ENCODE data around the gene MTCH1. TPM values are rescaled to one million over a fixed set of nuclear protein-coding genes. Genes with fewer than 3 reads are reported as not detected.

MTCH1 gene
- total RNA-seq, 1 donor from 2014 or later, result 194 TPM

DNA sequence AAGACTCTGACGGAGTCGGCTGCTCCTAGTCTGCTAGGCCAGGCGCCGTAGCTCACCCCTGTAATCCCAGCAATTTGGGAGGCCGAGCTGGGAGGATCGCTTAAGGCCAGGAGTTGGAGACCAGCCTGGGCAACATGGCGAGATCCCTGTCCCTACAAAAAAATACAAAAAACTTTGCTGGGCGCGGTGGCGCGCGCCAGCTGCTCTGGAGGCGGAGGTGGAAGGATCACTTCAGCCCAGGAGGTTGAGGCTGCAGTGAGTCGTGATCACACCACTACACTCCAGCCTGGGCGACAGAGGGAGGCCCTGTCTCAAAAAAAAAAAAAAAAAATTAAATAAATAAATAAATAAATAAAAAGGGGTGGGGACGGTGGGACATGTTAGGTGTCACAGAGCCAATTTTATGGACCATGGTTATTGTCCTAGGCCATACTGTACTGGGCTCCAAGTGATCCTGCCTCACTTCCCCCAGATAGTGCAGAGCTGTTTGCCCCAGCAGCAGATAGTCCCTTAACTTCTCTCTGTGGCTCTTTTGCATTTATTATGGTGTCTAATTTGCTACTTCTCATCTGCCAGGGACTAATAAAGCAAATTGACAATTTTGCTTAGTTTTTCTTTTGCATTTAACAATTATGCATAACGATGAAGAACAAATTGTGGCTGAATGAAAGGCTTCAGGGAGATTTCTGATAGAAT lies 26.3 kb downstream of the MTCH1 start:
- intact Hi-C loops (cut with DNase I), result no loop called here
- peak; percentile 54 for DNase-seq

DNA sequence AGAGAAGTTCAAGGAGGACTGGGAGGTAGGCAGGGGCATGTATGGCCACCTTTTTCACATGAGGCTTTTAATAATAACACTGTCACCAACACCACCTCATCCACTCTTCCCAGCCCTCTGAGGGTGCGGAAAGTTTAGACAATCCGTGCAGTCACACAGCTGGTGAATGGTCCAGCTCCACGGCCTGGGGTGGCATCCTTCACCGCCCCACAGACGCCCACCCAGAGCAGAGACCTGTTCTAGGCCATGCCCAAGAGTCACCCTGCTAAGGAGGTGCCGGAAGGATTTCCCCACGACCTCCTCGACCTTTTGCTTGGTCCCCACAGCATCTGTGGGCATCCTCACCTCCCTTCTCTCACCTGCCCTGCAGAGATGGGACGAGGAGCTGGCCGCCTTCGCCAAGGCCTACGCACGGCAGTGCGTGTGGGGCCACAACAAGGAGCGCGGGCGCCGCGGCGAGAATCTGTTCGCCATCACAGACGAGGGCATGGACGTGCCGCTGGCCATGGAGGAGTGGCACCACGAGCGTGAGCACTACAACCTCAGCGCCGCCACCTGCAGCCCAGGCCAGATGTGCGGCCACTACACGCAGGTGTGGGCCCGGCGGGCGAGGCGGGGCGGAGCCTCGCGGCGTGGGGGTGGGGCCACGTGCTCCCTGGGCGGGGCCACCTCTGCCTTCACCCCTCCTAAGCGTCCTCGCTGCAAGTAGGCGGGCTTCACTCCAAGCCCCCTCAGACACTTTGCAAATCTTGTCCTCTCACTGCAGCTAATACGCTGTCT lies 27.0 kb downstream of the MTCH1 start:
- Histone ChIP-seq H3K27ac (no peak overlapping the region), H3K9me3 (no peaks in the 10 kb centered on the region), H3K4me3 (no peak overlapping the region), H3K36me3 (no peaks in the 10 kb centered on the region), H3K4me1 (peaks cover 5% of the 10 kb centered on the region), H3K27me3 (no peaks in the 10 kb centered on the region)
- DNase-seq (peak; percentile 65), ATAC-seq (no peak)
- TF ChIP-seq, protein P1, sequence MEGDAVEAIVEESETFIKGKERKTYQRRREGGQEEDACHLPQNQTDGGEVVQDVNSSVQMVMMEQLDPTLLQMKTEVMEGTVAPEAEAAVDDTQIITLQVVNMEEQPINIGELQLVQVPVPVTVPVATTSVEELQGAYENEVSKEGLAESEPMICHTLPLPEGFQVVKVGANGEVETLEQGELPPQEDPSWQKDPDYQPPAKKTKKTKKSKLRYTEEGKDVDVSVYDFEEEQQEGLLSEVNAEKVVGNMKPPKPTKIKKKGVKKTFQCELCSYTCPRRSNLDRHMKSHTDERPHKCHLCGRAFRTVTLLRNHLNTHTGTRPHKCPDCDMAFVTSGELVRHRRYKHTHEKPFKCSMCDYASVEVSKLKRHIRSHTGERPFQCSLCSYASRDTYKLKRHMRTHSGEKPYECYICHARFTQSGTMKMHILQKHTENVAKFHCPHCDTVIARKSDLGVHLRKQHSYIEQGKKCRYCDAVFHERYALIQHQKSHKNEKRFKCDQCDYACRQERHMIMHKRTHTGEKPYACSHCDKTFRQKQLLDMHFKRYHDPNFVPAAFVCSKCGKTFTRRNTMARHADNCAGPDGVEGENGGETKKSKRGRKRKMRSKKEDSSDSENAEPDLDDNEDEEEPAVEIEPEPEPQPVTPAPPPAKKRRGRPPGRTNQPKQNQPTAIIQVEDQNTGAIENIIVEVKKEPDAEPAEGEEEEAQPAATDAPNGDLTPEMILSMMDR (IDR thresholded peaks at IDR 0.05), result no peak
- intact Hi-C loops (cut with DNase I), result no loop called here

More for the DNA sequence above, 26.3 kb downstream of the MTCH1 start:
- Histone ChIP-seq H3K36me3 (no peaks in the 10 kb centered on the region), H3K9me3 (no peaks in the 10 kb centered on the region), H3K4me3 (no peak overlapping the region), H3K27me3 (no peaks in the 10 kb centered on the region), H3K4me1 (peaks cover 8% of the 10 kb centered on the region), H3K27ac (no peak overlapping the region)
- ATAC-seq, result no peak
- TF ChIP-seq, protein P1 (IDR thresholded peaks at IDR 0.05), result no peak

DNA sequence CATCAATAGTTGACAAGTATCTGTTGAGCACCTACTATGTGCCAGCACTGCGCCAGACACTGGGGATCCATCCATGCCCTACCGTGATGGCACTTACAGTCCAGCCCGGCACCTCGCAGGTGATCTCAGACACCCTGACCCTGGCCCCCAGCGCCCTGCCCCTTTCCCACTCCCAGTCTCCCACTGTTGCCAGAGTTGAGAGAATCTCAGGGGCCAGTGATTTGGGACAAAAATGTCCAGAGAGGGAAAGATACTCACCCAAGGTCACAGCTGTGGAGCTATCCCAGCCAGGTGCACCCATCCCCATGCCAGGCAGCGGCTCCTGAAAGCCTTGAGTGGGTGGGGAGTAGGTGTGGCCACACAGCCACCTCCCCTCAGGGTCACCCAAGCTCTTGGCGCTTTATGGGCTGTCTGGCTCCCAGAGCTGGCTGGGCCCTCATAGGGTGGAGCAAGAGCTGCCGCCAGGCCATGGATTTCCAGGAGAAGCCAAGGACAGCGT lies 28.2 kb downstream of the MTCH1 start:
- Histone ChIP-seq H3K27me3 (no peaks in the 10 kb centered on the region), H3K4me3 (no peak overlapping the region), H3K9me3 (no peaks in the 10 kb centered on the region), H3K27ac (no peak overlapping the region), H3K36me3 (no peaks in the 10 kb centered on the region), H3K4me1 (no peaks in the 10 kb centered on the region)
- DNase-seq, result peak; percentile 58
- ATAC-seq, result no peak
- intact Hi-C loops (cut with DNase I), result no loop called here
- TF ChIP-seq, protein P1 (IDR thresholded peaks at IDR 0.05), result no peak

DNA sequence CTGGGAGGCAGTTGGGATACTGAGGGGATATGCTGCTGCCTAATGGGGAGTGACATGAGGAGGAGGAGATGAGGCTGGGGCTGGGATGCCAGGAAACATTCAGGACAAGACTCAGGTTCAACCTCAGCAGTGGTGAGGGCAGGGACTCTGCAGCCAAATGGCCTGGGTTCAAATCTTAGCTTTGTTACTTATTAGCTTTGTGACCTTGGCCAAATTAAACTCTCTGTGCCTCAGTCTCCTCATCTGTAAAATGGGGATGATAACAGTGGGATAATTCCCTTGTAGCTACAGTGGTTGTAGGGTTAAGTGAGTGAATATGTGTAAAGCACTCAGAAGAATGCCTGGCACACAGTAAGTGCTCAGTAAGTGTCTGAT lies 29.6 kb downstream of the MTCH1 start:
- ATAC-seq (no peak), DNase-seq (no peak)
- TF ChIP-seq, protein P1 (IDR thresholded peaks at IDR 0.05), result no peak
- Histone ChIP-seq H3K9me3 (no peaks in the 10 kb centered on the region), H3K4me1 (no peaks in the 10 kb centered on the region), H3K36me3 (no peaks in the 10 kb centered on the region), H3K27ac (no peak overlapping the region), H3K27me3 (no peaks in the 10 kb centered on the region), H3K4me3 (no peak overlapping the region)
- intact Hi-C loops (cut with DNase I), result no loop called here

DNA sequence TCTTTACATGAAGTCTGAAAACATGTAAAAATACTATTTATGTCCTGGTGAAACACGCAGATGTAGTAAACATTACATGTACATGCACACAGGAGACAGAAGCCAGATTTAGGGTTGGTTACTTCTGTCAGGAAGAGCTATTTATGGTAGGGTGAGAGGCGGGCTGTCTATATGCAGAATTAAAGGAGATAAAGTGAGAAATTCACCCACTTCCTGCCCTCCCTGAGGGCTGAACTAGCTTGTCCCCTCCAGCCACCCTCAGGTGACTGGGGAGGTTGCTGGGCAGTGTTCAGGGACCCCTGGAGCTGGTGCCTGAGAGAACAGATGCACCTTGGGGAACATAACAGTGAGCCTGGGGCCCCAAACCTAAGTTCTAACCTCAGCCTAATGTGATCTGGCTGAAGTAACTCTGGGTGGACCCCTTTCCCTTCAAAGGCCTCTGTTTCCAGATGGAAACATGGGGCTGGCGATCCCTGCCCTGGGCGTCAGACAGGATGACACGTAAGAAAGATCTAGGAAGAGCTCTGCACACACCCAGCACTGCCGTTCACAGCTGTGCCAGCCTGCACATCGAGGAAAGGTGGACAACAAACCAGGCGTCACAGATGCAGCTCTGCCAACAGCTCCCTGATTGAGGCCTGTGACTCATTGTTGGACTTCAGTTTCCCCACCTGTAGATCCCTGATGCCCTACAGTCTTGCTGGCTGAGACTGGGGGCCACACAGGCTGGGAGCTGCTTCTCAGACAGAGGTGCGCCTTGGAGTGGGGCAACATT lies 30.1 kb downstream of the MTCH1 start:
- intact Hi-C loops (cut with DNase I), result no loop called here
- H3K27ac ChIP-seq, result no peak overlapping the region

More for the DNA sequence above, 30.1 kb downstream of the MTCH1 start:
- Histone ChIP-seq H3K9me3 (no peaks in the 10 kb centered on the region), H3K27me3 (no peaks in the 10 kb centered on the region), H3K4me1 (no peaks in the 10 kb centered on the region), H3K36me3 (no peaks in the 10 kb centered on the region), H3K4me3 (no peak overlapping the region)
- DNase-seq, result peak; percentile 40
- no peak for ATAC-seq
- TF ChIP-seq, protein P1 (IDR thresholded peaks at IDR 0.05), result no peak

Measured in upper lobe of right lung (tissue), 1 donor.